HepG2 (cell line): ENCODE measurements around the gene CASKIN2. TPM values are rescaled to one million over a fixed set of nuclear protein-coding genes. Genes with fewer than 3 reads are reported as not detected.

Experiments used
- ATAC-seq: fragments of 200-7000 bp; cut with Tn5 transposase; 3 replicates; pipeline ENCODE4 v1.9.1; 2020; ENCODE audit warnings: mild to moderate bottlenecking, moderate library complexity
- BruUV-seq: library from RNA; stranded (reverse); fragments of 400-500 nt; replicated peaks from 2 replicates; lab custom pipeline; 2021; lab: Mats Ljungman, UMichigan
- CTCF ChIA-PET: fragments of 300-600 bp; formaldehyde crosslinking; extraction: SDS; loops from one replicate; lab custom pipeline; 2021; ENCODE audit warnings: low total read pairs, inconsistent platforms, low intra/inter-chr PET ratio; lab: Yijun Ruan, JAX
- POLR2A ChIA-PET: fragments of 350-600 bp; sonication (Branson Sonifier 250); formaldehyde crosslinking; loops from one replicate; lab custom pipeline; 2020; ENCODE audit warnings: antibody characterized with exemption, inconsistent platforms; lab: Yijun Ruan, JAX
- DNase-seq: peaks from one replicate; pipeline ENCODE4 v3.0.0-alpha.2; 2015; ENCODE audit warnings: low spot score
- FAIRE-seq: peaks from 3 replicates; lab custom pipeline; 2011; peaks lifted over from hg19 to GRCh38; lab: Jason Lieb, UNC
- H2AFZ ChIP-seq: one replicate; pipeline ENCODE4 v1.6.1; 2011; ENCODE audit warnings: low read length, inconsistent platforms
- H3K27ac ChIP-seq: fragments of 300-600 bp; 3 replicates; pipeline ENCODE4 v1.8.0; 2011; ENCODE audit warnings: mixed run types, mild to moderate bottlenecking, mixed read lengths, low read length, inconsistent platforms; ENCODE audit not compliant: insufficient read depth; ENCODE audit errors: extremely low read length
- H3K27me3 ChIP-seq, 2 experiments: fragments of 200-600 bp in 1 of 2; 2 replicates in 1 of 2; 3 replicates in 1 of 2; pipeline versions ENCODE4 v1.6.0 to v1.8.0; 2011; ENCODE audit warnings: low read length in 2 of 2, mild to moderate bottlenecking in 2 of 2, moderate library complexity in 2 of 2, inconsistent platforms in 1 of 2; ENCODE audit not compliant: insufficient read depth in 2 of 2, control insufficient read depth in 1 of 2
- H3K36me3 ChIP-seq, 2 experiments: fragments of 200-600 bp in 1 of 2; replicated peaks in 1 of 2; 2 replicates in 1 of 2; 3 replicates in 1 of 2; pipeline versions ENCODE4 v1.5.1 to v1.8.0; 2011; ENCODE audit warnings: low read length in 2 of 2, inconsistent platforms in 1 of 2; ENCODE audit not compliant: insufficient read depth in 2 of 2, control insufficient read depth in 1 of 2
- H3K4me1 ChIP-seq: 2 replicates; pipeline ENCODE4 v1.5.1; 2012; ENCODE audit warnings: low read length, inconsistent platforms; ENCODE audit not compliant: insufficient read depth
- H3K4me2 ChIP-seq: 2 replicates; pipeline ENCODE4 v1.6.0; 2011; ENCODE audit warnings: low read depth, low read length, inconsistent platforms
- H3K4me3 ChIP-seq, 3 experiments: fragments of 200-600 bp in 1 of 3; sonication (generic), shearing (Covaris generic) in 1 of 3; replicated peaks in 1 of 3; 2 replicates each; pipeline ENCODE4 v1.5.1; 2011 to 2016; ENCODE audit warnings: low read length in 3 of 3, inconsistent platforms in 2 of 3, low read depth in 2 of 3, mild to moderate bottlenecking in 2 of 3, control low read depth in 1 of 3, mixed read lengths in 1 of 3; ENCODE audit not compliant: insufficient read depth in 1 of 3
- H3K79me2 ChIP-seq: one replicate; pipeline ENCODE4 v1.6.1; 2011; ENCODE audit warnings: low read length, inconsistent platforms; ENCODE audit not compliant: insufficient read depth
- H3K9ac ChIP-seq: 2 replicates; pipeline ENCODE4 v1.6.0; 2011; ENCODE audit warnings: mild to moderate bottlenecking, low read depth, low read length, inconsistent platforms; ENCODE audit not compliant: insufficient read depth
- H3K9me3 ChIP-seq: 2 replicates; pipeline ENCODE4 v1.5.1; 2012; ENCODE audit warnings: mild to moderate bottlenecking, low read length
- H4K20me1 ChIP-seq: 2 replicates; pipeline ENCODE4 v1.6.0; 2011; ENCODE audit warnings: inconsistent platforms, mild to moderate bottlenecking, low read length, moderate library complexity; ENCODE audit not compliant: insufficient read depth
- BCL6 ChIP-seq: IDR thresholded peaks from 2 replicates; pipeline ENCODE4 v1.6.1; 2016; ENCODE audit warnings: missing genetic modification reagents, missing compliant biosample characterization
- BRD4 ChIP-seq: sonication (generic); formaldehyde crosslinking; IDR thresholded peaks from 2 replicates; pipeline ENCODE4 v1.4.0; 2020; ENCODE audit warnings: missing genetic modification reagents
- CENPX ChIP-seq: sonication (generic); formaldehyde crosslinking; IDR thresholded peaks from 2 replicates; pipeline ENCODE4 v1.9.0; 2021; ENCODE audit warnings: mild to moderate bottlenecking, missing genetic modification reagents, moderate library complexity
- ETV6 ChIP-seq: sonication (generic); formaldehyde crosslinking; conservative IDR thresholded peaks from 2 replicates; pipeline ENCODE4 v1.4.0; 2020; ENCODE audit warnings: missing genetic modification reagents
- HNF4A ChIP-seq: sonication (generic); formaldehyde crosslinking; IDR thresholded peaks from 2 replicates; pipeline ENCODE4 v1.4.0; 2020; ENCODE audit warnings: missing genetic modification reagents
- MIXL1 ChIP-seq: IDR thresholded peaks from 2 replicates; pipeline ENCODE4 v1.6.1; 2016
- SPEN ChIP-seq: sonication (generic); formaldehyde crosslinking; IDR thresholded peaks from 2 replicates; pipeline ENCODE4 v1.5.1; 2020; ENCODE audit warnings: low read depth, mild to moderate bottlenecking, missing genetic modification reagents
- TGIF2 ChIP-seq: IDR thresholded peaks from 2 replicates; pipeline ENCODE4 v1.6.1; 2016; ENCODE audit warnings: control low read depth, missing compliant biosample characterization
- ZBTB10 ChIP-seq: sonication (generic); formaldehyde crosslinking; IDR thresholded peaks from 2 replicates; pipeline ENCODE4 v1.4.0; 2020; ENCODE audit warnings: missing genetic modification reagents, borderline replicate concordance
- ZNF260 ChIP-seq: sonication (generic); formaldehyde crosslinking; IDR thresholded peaks from 2 replicates; pipeline ENCODE4 v1.4.0; 2020; ENCODE audit warnings: missing genetic modification reagents, low read depth, mild to moderate bottlenecking, borderline replicate concordance
- ZNF362 ChIP-seq: sonication (generic); formaldehyde crosslinking; IDR thresholded peaks from 2 replicates; pipeline ENCODE4 v1.4.0; 2020; ENCODE audit warnings: missing genetic modification reagents, mild to moderate bottlenecking, borderline replicate concordance
- ZNF788 ChIP-seq: sonication (generic); formaldehyde crosslinking; IDR thresholded peaks from 2 replicates; pipeline ENCODE4 v1.5.0; 2020; ENCODE audit warnings: mild to moderate bottlenecking, missing genetic modification reagents, borderline replicate concordance
- ZNF800 ChIP-seq: sonication (generic); formaldehyde crosslinking; IDR thresholded peaks from 2 replicates; pipeline ENCODE4 v1.4.0; 2020; ENCODE audit warnings: missing genetic modification reagents
- WGBS: methylation state at CpG from one replicate; pipeline ENCODE4 v1.1.6; 2017; ENCODE audit warnings: low lambda C conversion rate; 5-methylcytosine and 5-hydroxymethylcytosine counted together
- in situ Hi-C: cut with HindIII; loops from 2 replicates; pipeline ENCODE4 v1.10.0; 2017; ENCODE audit warnings: low pct_unique_long_range_greater_than_20kb; ENCODE audit not compliant: extremely low pct_ligation_motif_present
- intact Hi-C: fragments of 100-400 bp; cut with micrococcal nuclease; formaldehyde crosslinking; loops from one replicate; pipeline ENCODE4 v1.10.0; 2022; ENCODE audit not compliant: unreplicated experiment
- polyA plus RNA-seq, 8 experiments: library from polyadenylated mRNA; depleted of rRNA in 3 of 8; stranded (reverse) in 7 of 8; unstranded in 1 of 8; fragments of >200 nt; fragmentation: Illumina TruSeq in 4 of 8; extraction: Trizol in 4 of 8; gene quantifications; 2 replicates each; pipeline versions ENCODE4 v1.2.1 to v1.2.3, GENCODE V29; 2011 to 2016; ENCODE audit warnings: low read depth in 4 of 8, missing spikeins in 1 of 8, mixed read lengths in 1 of 8; ENCODE audit not compliant: insufficient read depth in 1 of 8
- total RNA-seq, 5 experiments: library from RNA; depleted of rRNA; stranded (reverse); fragments of >200 nt; fragmentation: Illumina TruSeq; extraction: Trizol; gene quantifications; 2 replicates each; pipeline ENCODE4 v1.2.3, GENCODE V29; 2016; ENCODE audit warnings: low read depth in 1 of 5

CASKIN2 gene
- total and polyA plus RNA-seq, 2 of the 13 experiments (the other 11 are each of a cell fraction or from before 2014, with no cell fraction given), result 5.2 to 7.8 TPM

- intact Hi-C loops, result no loop called here
- Histone ChIP-seq H3K27ac (no peak overlapping the region), H3K9me3 (no peaks in the 10 kb centered on the region), H3K4me1 (peaks cover 37% of the 10 kb centered on the region), H2AFZ (no peak overlapping the region), H3K4me3 (no peak overlapping the region), H3K36me3 (no peaks in the 10 kb centered on the region; a peak in 2 of 5 replicates), H3K27me3 (no peaks in the 10 kb centered on the region), H3K4me2 (no peak overlapping the region), H4K20me1 (0 out of 2 replicates have a peak, but pooled peaks cover 3% of the 10 kb centered on the region), H3K9ac (no peak overlapping the region), H3K79me2 (peaks cover 28% of the 10 kb centered on the region)
- BruUV-seq, result no TSS peak
- ChIA-PET POLR2A (interaction anchor here (2.2 kb wide), 1 partner anchor 34 kb away, joined by 5 read pairs; no protein-coding TSS in a partner anchor), CTCF (no interaction called here)
- FAIRE-seq (no peak), ATAC-seq (no peak), DNase-seq (no peak)
- WGBS, result 100% methylated on average over 2 of the region's 2 CpGs
- TF ChIP-seq MIXL1, result no peak
- TF ChIP-seq BCL6 (CRISPR knock-in tag), result peak; percentile 62
- in situ Hi-C loops, result no loop called here
Observed at GRCh38 chr17:75463603-75464002, 51.7 kb downstream of the CASKIN2 start.

- Histone ChIP-seq H3K4me2 (peak overlapping the region; percentile 74), H3K27ac (peak overlapping the region; percentile 79), H3K36me3 (no peaks in the 10 kb centered on the region), H3K4me3 (peak overlapping the region in 1 of 3 experiments; percentile 51; a peak in 1 of 6 replicates), H3K4me1 (peaks cover 50% of the 10 kb centered on the region), H3K27me3 (no peaks in the 10 kb centered on the region; a peak in 1 of 5 replicates), H3K9me3 (no peaks in the 10 kb centered on the region), H4K20me1 (no peaks in the 10 kb centered on the region), H3K79me2 (peaks cover 36% of the 10 kb centered on the region), H3K9ac (peak overlapping the region; percentile 65), H2AFZ (no peak overlapping the region)
- CTCF ChIA-PET, result no interaction called here
- no TSS peak for BruUV-seq
- 56% methylated on average over 4 of the region's 4 CpGs for WGBS
- in situ Hi-C loops, result no loop called here
- DNase-seq (no peak), FAIRE-seq (no peak), ATAC-seq (no peak)
- intact Hi-C loops, result no loop called here
- POLR2A ChIA-PET, result interaction anchor here (0.6 to 2.3 kb wide), 17 partner anchors 8 to 416 kb away, joined by 3 to 22 read pairs (median 3); partner anchors contain the start of genes GRB2, LLGL2, MIF4GD and SLC25A19
- TF ChIP-seq BRD4 (CRISPR knock-in tag) (no peak), ZNF260 (CRISPR knock-in tag) (no peak), CENPX (CRISPR knock-in tag) (no peak), ZNF800 (CRISPR knock-in tag) (no peak), SPEN (CRISPR knock-in tag) (no peak), ZBTB10 (CRISPR knock-in tag) (no peak), HNF4A (CRISPR knock-in tag) (no peak), ETV6 (CRISPR knock-in tag) (no peak), ZNF788 (0 out of 2 replicates have a peak, but pooled peaks have one; percentile 8), TGIF2 (CRISPR knock-in tag) (no peak), ZNF362 (CRISPR knock-in tag) (peak; percentile 67; the same call in 1 of the 2 replicates)
Observed at GRCh38 chr17:75460295-75460694, 55.0 kb downstream of the CASKIN2 start.
